NCI-H748 treated with DMSO at 0.1 percent for 48 hours (cell line): Measurements from ENCODE around the gene LDLRAD4.
"Not testable (repeated sequence)": the region's sequence is repeated elsewhere in the genome, so short reads cannot be mapped to it uniquely, and the experiment has no call there.

Experiments used
- DNase-seq: peaks from one replicate; lab custom pipeline; 2025; lab: John Stamatoyannopoulos, UW

The LDLRAD4 gene

DNA sequence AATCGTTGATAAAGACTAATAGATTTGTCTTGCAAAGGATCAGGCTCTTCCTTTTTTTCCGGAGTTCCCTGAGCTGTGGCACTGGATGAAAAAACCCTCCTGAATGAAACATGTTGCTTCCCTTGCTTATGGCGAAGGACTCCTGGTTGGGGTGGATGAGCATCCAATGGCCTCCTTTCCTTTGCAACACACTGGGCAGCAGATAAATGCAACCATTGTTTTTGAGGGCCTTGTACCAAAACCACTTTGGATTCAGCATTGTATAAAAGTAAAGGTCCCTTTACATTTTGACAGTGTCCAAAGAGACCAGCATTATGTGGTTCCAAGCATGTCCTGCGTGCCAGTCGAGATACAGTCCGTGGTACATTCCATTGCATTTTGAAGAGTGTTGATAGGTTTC, 463.1 kb downstream of the LDLRAD4 start:
- DNase-seq: no peak

DNA sequence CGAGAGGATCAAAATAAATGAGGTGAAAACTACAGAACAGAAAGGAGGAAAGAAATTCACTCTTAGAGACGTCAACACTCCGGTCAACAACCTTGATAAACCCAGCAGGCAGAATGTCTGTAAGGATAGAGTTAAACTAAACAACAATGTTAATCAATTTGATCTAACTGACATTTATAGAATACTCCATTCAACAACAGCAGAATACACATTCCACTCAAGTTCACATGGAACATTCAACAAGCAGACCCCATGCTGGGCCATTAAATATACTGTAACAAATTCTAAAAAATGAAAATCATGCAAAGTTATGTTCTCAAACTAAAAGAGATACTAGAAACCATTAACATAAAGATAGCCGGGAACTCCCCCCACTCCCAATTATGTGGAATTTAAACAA, 466.0 kb downstream of the LDLRAD4 start:
- no peak for DNase-seq

DNA sequence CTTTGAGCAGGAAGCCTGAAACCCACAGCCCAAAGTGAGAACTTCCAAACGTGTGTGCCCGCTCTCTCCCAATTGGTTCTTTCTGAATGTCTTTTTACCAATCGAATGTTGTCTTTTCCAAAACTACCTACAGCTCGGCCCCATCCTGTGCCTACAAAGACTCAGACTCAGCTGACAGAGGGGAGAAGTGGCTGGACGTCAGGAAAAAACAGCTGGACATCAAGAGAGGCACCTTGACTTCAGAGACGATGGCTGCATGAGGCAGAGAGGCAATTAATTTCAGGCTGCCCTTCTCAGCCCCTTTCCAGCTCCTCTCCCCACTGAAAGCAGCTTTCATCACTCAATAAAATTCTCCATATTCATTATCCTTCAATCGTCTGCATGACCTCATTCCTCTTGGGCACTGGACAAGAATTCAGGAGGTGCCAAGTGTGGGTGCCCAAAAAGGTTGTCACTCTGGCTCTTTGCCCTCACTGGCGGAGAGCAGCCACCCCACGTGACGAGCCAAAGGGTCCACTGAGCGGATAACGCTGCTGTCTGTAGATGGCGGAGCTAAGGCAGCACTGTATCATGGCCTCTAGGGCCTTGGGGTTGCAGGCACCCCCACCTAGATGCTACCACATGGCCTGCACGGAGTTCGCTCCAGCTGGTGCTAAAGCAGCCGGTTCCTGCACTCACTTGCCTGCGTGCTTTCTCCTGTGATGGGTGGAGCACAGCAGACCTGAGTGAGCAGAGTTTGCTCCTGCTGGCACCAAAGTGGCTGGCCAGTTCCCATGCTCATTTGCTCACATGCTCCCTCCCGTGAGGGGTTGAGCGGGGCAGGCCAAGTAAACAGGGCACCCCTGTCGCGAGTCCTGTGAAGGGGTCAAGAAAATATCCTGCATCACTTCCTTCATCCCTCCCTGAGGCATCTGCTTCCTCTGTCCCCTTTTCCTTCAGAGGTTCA, 469.9 kb downstream of the LDLRAD4 start:
- no peak for DNase-seq

DNA sequence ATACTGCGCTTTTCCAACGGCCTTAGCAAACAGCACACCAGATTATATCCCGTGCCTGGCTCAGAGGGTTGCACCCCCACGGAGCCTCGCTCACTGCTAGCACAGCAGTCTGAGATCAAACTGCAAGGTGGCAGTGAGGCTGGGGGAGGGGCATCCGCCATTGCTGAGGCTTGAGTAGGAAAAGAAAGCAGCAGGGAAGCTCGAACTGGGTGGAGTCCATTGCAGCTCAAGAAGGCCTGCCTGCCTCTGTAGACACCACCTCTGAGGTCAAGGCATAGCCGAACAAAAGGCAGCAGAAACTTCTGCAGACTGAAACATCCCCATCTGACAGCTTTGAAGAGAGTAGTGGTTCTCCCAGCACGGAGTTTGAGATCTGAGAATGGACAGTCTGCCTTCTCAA, 471.5 kb downstream of the LDLRAD4 start:
- not testable (repeated sequence) for DNase-seq

DNA sequence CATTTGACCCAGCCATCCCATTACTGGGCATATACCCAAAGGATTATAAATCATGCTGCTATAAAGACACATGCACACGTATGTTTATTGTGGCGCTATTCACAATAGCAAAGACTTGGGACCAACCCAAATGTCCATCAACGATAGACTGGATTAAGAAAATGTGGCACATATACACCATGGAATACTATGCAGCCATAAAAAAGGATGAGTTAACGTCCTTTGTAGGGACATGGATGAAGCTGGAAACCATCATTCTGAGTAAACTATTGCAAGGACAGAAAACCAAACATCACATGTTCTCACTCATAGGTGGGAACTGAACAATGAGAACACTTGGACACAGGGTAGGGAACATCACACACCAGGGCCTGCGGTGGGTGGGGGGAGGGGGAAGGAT, 476.8 kb downstream of the LDLRAD4 start:
- not testable (repeated sequence) for DNase-seq

DNA sequence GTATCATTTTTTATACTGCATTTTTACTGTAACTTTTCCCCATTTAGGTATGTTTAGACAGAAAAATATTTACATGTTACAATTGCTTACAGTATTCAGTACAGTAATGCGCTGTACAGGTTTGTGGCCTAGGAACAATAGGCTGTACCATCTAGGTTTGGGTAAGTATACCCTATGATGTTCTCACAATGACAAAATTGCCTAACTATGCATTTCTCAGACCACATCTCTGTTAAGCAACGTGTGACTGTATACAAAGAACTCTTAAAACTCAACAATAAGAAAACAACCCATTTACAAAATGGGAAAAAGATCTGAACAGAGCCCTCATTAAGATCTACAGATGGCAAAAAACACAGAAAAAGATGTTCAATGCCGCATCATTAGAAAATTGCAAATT, 478.4 kb downstream of the LDLRAD4 start:
- no peak for DNase-seq

DNA sequence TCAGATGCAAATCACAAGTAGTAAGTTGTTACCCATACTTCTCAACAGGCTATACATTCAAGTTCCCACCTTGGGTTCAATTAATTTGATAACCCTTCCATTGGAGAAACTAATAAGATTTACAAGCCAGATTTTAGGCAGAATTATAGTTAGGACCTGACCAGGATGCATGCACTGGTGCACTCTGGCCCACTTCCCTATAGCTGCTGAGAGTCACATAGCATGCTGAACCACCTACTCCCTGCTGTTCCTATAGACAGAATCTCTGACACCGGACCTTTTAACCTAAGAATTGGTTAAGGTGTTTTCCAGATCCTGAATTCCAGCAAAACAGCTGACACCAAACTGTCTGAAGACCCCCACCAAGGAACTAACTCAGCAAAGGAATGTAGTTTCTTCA, 481.6 kb downstream of the LDLRAD4 start:
- DNase-seq: no peak
